Liver (tissue), 9 donors: ENCODE data around the gene PPARA. TPM values are rescaled to one million over a fixed set of nuclear protein-coding genes. Genes with fewer than 3 reads are reported as not detected.

Experiments used
- DNase-seq: peaks from one replicate; pipeline ENCODE4 v3.0.0-alpha.2; 2017; ENCODE audit warnings: low spot score
- H3K27ac ChIP-seq, 2 donors: one replicate each; pipeline ENCODE4 v1.7.0; 2013; ENCODE audit warnings: inconsistent platforms in 2 of 2, low read length in 2 of 2, control low read depth in 1 of 2, low read depth in 1 of 2, mild to moderate bottlenecking in 1 of 2
- H3K27me3 ChIP-seq, 4 donors: one replicate each; pipeline versions ENCODE4 v1.6.1 to v1.7.0; 2013; ENCODE audit warnings: low read length in 3 of 4, inconsistent platforms in 1 of 4, mild to moderate bottlenecking in 1 of 4, moderate library complexity in 1 of 4; ENCODE audit not compliant: control insufficient read depth in 4 of 4, insufficient read depth in 4 of 4
- H3K36me3 ChIP-seq, 4 donors: one replicate each; pipeline versions ENCODE4 v1.6.1 to v1.7.0; 2013; ENCODE audit warnings: low read length in 3 of 4, mild to moderate bottlenecking in 3 of 4, low read depth in 1 of 4, moderate library complexity in 1 of 4; ENCODE audit not compliant: control insufficient read depth in 4 of 4, insufficient read depth in 3 of 4
- H3K4me1 ChIP-seq, 4 donors: one replicate each; pipeline versions ENCODE4 v1.6.1 to v1.7.0; 2013; ENCODE audit warnings: low read length in 3 of 4, mild to moderate bottlenecking in 3 of 4, moderate library complexity in 1 of 4; ENCODE audit not compliant: control insufficient read depth in 4 of 4, insufficient read depth in 4 of 4
- H3K4me3 ChIP-seq, 3 donors: one replicate each; pipeline versions ENCODE4 v1.6.1 to v1.7.0; 2013; ENCODE audit warnings: low read length in 3 of 3, control low read depth in 1 of 3, low read depth in 1 of 3, mild to moderate bottlenecking in 1 of 3
- H3K9ac ChIP-seq, 2 donors: one replicate each; pipeline ENCODE4 v1.7.0; 2013; ENCODE audit warnings: low read length in 2 of 2, mild to moderate bottlenecking in 2 of 2, moderate library complexity in 2 of 2, control low read depth in 1 of 2, low read depth in 1 of 2
- H3K9me3 ChIP-seq, 4 donors: one replicate each; pipeline versions ENCODE4 v1.6.1 to v1.7.0; 2013; ENCODE audit warnings: low read length in 3 of 4; ENCODE audit not compliant: control insufficient read depth in 4 of 4
- ATF3 ChIP-seq: IDR thresholded peaks from 2 replicates; pipeline ENCODE4 v1.6.1; 2016; ENCODE audit warnings: antibody characterized with exemption
- EGR1 ChIP-seq, 2 donors: IDR thresholded peaks; 2 replicates each; pipeline ENCODE4 v1.6.1; 2016 to 2018; ENCODE audit warnings: antibody characterized with exemption in 2 of 2, low read depth in 2 of 2
- FOXA1 ChIP-seq: IDR thresholded peaks from 2 replicates; pipeline ENCODE4 v1.6.1; 2016; ENCODE audit warnings: antibody characterized with exemption
- FOXA2 ChIP-seq: IDR thresholded peaks from 2 replicates; pipeline ENCODE4 v1.6.1; 2016; ENCODE audit warnings: antibody characterized with exemption
- GABPA ChIP-seq, 2 donors: IDR thresholded peaks in 1 of 2; conservative IDR thresholded peaks in 1 of 2; 2 replicates each; pipeline ENCODE4 v1.6.1; 2016; ENCODE audit warnings: antibody characterized with exemption in 2 of 2, mild to moderate bottlenecking in 1 of 2, moderate library complexity in 1 of 2
- HNF4A ChIP-seq, 2 donors: conservative IDR thresholded peaks; 2 replicates each; pipeline ENCODE4 v1.6.1; 2016; ENCODE audit warnings: antibody characterized with exemption in 2 of 2, mild to moderate bottlenecking in 2 of 2
- HNF4G ChIP-seq: IDR thresholded peaks from 2 replicates; pipeline ENCODE4 v1.6.1; 2016; ENCODE audit warnings: antibody characterized with exemption
- JUND ChIP-seq, 2 donors: IDR thresholded peaks; 2 replicates each; pipeline ENCODE4 v1.6.1; 2016; ENCODE audit warnings: antibody characterized with exemption in 2 of 2
- NR2F2 ChIP-seq: IDR thresholded peaks from 2 replicates; pipeline ENCODE4 v1.6.1; 2016; ENCODE audit warnings: antibody characterized with exemption
- RAD21 ChIP-seq, 2 donors: IDR thresholded peaks; 2 replicates each; pipeline ENCODE4 v1.6.1; 2016; ENCODE audit warnings: antibody characterized with exemption in 2 of 2, mild to moderate bottlenecking in 2 of 2
- RXRA ChIP-seq, 2 donors: IDR thresholded peaks; 2 replicates each; pipeline ENCODE4 v1.6.1; 2017 to 2018; ENCODE audit warnings: antibody characterized with exemption in 2 of 2, mild to moderate bottlenecking in 1 of 2
- SP1 ChIP-seq: IDR thresholded peaks from 2 replicates; pipeline ENCODE4 v1.6.1; 2018; ENCODE audit warnings: antibody characterized with exemption, mild to moderate bottlenecking
- YY1 ChIP-seq: IDR thresholded peaks from 2 replicates; pipeline ENCODE4 v1.6.1; 2016; ENCODE audit warnings: antibody characterized with exemption, mild to moderate bottlenecking
- ZBTB33 ChIP-seq: IDR thresholded peaks from 2 replicates; pipeline ENCODE4 v1.6.1; 2016; ENCODE audit warnings: antibody characterized with exemption
- WGBS: extraction: QIAGEN DNeasy Blood & Tissue Kit; methylation state at CpG from one replicate; pipeline ENCODE4 v1.1.7; 2013; 5-methylcytosine and 5-hydroxymethylcytosine counted together
- polyA plus RNA-seq, 2 donors: library from polyadenylated mRNA; stranded (reverse) in 1 of 2; unstranded in 1 of 2; fragments of 200-250 nt in 1 of 2; fragments of >200 nt in 1 of 2; fragmentation: Nextera tagmentation in 1 of 2; extraction: Ambion mirVana in 1 of 2; gene quantifications; one replicate each; pipeline versions ENCODE4 v1.2.1 to v1.2.3, GENCODE V29; 2013 to 2015
- total RNA-seq, 2 donors: library from RNA; depleted of rRNA; stranded (reverse); fragments of >200 nt; gene quantifications; one replicate each; pipeline ENCODE4 v1.2.3, GENCODE V29; 2014
- TF ChIP-seq, protein P1 (sequence below): fragments of 150-350 bp; IDR thresholded peaks from 2 replicates; pipeline ENCODE4 v1.5.1; 2017; ENCODE audit warnings: improper control_type of control experiment, low read depth, low read length; ENCODE audit not compliant: missing input control
- TF ChIP-seq, protein P2 (sequence below): IDR thresholded peaks from 2 replicates; pipeline ENCODE4 v1.6.1; 2016; ENCODE audit warnings: antibody characterized with exemption
- TF ChIP-seq, protein P3 (sequence below): IDR thresholded peaks from 2 replicates; pipeline ENCODE4 v1.6.1; 2016; ENCODE audit warnings: antibody characterized with exemption, mild to moderate bottlenecking
- donor health status: healthy.
- donor health status: healthy.
- donor health status: healthy.
- donor health status: healthy.
- donor health status: healthy.

PPARA gene
- total and polyA plus RNA-seq, 4 donors = 31.2 to 78.8 (median 41.3) TPM

DNA sequence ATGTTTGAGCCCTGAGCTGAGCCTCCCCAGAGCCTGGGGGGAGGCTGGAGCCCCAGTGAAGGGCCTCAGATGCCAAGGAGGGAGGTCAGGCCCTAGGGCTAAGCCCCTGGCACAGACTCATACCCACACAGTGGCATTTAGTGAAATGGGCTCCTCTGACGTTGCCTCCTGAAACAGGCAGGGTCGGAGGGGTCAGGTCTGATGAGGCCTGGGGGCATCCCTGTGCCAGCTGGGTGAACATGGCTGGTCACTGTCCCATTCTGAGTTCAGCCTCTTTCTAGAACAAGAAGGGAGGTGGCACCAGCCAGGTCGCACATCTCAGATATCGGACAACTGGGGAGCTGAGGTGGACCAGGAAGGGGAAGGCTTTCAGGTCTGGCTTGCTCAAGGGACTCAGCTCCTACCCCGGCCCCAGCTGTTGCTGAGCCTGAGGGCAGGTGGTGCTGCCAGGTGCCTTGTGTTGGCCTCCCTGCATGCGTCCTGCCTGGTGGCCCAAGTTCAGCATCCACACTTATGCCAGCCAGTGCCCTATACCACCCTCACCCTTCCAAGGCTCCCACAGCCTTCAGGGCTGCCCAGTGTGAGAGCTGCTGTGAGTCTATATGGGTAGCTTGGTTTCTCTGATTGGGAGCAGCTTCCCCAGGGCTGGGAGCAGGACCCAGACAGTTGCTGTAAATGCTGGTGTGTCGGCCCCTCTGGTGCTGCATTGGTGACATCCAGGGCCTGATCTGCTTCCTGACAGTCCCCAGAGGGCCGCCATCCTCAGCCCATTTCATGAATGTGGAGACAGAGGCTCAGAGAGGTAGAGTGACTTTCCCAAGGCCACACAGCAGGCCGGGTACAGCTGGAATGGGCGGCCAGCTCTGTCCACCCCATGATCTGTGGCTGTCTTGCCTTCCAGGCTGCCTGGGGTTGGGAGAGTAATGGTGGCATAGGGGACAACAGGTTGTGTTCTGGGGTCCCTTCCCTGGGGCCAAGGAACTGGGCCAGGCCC lies 32.8 kb upstream of the PPARA start:
- Histone ChIP-seq H3K27me3 (no peaks in the 10 kb centered on the region), H3K36me3 (peaks cover 0 to 4% (median 0%) of the 10 kb centered on the region in 4 donors), H3K27ac (no peak overlapping the region), H3K9me3 (no peaks in the 10 kb centered on the region), H3K4me1 (peaks cover 0 to 32% (median 13%) of the 10 kb centered on the region in 4 donors), H3K9ac (no peak overlapping the region), H3K4me3 (no peak overlapping the region)
- TF ChIP-seq ZBTB33 = no peak
- TF ChIP-seq NR2F2 = no peak
- TF ChIP-seq, protein P1, sequence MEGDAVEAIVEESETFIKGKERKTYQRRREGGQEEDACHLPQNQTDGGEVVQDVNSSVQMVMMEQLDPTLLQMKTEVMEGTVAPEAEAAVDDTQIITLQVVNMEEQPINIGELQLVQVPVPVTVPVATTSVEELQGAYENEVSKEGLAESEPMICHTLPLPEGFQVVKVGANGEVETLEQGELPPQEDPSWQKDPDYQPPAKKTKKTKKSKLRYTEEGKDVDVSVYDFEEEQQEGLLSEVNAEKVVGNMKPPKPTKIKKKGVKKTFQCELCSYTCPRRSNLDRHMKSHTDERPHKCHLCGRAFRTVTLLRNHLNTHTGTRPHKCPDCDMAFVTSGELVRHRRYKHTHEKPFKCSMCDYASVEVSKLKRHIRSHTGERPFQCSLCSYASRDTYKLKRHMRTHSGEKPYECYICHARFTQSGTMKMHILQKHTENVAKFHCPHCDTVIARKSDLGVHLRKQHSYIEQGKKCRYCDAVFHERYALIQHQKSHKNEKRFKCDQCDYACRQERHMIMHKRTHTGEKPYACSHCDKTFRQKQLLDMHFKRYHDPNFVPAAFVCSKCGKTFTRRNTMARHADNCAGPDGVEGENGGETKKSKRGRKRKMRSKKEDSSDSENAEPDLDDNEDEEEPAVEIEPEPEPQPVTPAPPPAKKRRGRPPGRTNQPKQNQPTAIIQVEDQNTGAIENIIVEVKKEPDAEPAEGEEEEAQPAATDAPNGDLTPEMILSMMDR = no peak
- TF ChIP-seq GABPA (IDR thresholded peaks at IDR 0.05 in 1 of 2, conservative IDR thresholded peaks at IDR 0.05 in 1 of 2) = no peak
- no peak for TF ChIP-seq JUND (IDR thresholded peaks at IDR 0.05)
- TF ChIP-seq FOXA1 = no peak
- no peak for TF ChIP-seq RXRA (IDR thresholded peaks at IDR 0.05)
- 91% methylated on average over 10 of the region's 10 CpGs for WGBS
- DNase-seq = no peak

- Histone ChIP-seq H3K4me1 (peaks cover 0 to 28% (median 15%) of the 10 kb centered on the region in 4 donors), H3K36me3 (no peaks in the 10 kb centered on the region), H3K9ac (no peak overlapping the region), H3K27me3 (no peaks in the 10 kb centered on the region), H3K27ac (no peak overlapping the region), H3K9me3 (no peaks in the 10 kb centered on the region), H3K4me3 (no peak overlapping the region)
- WGBS = 76% methylated on average over 12 of the region's 12 CpGs
- no peak for DNase-seq
- no peak for TF ChIP-seq HNF4G
- TF ChIP-seq, protein P2, sequence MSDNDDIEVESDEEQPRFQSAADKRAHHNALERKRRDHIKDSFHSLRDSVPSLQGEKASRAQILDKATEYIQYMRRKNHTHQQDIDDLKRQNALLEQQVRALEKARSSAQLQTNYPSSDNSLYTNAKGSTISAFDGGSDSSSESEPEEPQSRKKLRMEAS = no peak
- TF ChIP-seq RXRA (IDR thresholded peaks at IDR 0.05) = no peak
- TF ChIP-seq ATF3 = no peak
- TF ChIP-seq GABPA (IDR thresholded peaks at IDR 0.05 in 1 of 2, conservative IDR thresholded peaks at IDR 0.05 in 1 of 2) = no peak
- no peak for TF ChIP-seq FOXA1
- no peak for TF ChIP-seq SP1
- TF ChIP-seq FOXA2 = no peak
- TF ChIP-seq NR2F2 = no peak
- no peak for TF ChIP-seq HNF4A (conservative IDR thresholded peaks at IDR 0.05)
- no peak for TF ChIP-seq YY1
- TF ChIP-seq RAD21 (IDR thresholded peaks at IDR 0.05) = no peak
- no peak for TF ChIP-seq JUND (IDR thresholded peaks at IDR 0.05)
- TF ChIP-seq ZBTB33 = no peak
- no peak for TF ChIP-seq EGR1 (IDR thresholded peaks at IDR 0.05; ENCODE audit: low read depth in 2 of 2)
- TF ChIP-seq, protein P3, sequence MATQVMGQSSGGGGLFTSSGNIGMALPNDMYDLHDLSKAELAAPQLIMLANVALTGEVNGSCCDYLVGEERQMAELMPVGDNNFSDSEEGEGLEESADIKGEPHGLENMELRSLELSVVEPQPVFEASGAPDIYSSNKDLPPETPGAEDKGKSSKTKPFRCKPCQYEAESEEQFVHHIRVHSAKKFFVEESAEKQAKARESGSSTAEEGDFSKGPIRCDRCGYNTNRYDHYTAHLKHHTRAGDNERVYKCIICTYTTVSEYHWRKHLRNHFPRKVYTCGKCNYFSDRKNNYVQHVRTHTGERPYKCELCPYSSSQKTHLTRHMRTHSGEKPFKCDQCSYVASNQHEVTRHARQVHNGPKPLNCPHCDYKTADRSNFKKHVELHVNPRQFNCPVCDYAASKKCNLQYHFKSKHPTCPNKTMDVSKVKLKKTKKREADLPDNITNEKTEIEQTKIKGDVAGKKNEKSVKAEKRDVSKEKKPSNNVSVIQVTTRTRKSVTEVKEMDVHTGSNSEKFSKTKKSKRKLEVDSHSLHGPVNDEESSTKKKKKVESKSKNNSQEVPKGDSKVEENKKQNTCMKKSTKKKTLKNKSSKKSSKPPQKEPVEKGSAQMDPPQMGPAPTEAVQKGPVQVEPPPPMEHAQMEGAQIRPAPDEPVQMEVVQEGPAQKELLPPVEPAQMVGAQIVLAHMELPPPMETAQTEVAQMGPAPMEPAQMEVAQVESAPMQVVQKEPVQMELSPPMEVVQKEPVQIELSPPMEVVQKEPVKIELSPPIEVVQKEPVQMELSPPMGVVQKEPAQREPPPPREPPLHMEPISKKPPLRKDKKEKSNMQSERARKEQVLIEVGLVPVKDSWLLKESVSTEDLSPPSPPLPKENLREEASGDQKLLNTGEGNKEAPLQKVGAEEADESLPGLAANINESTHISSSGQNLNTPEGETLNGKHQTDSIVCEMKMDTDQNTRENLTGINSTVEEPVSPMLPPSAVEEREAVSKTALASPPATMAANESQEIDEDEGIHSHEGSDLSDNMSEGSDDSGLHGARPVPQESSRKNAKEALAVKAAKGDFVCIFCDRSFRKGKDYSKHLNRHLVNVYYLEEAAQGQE = no peak
These were observed 31.1 kb upstream of the PPARA start for GRCh38 chr22:46119093-46119728.
